GM18498 (cell line): Measurements from ENCODE around the gene MBOAT1.

Experiments
- ATAC-seq: cut with Tn5 transposase; IDR thresholded peaks from one replicate; pipeline ENCODE4 v1.9.1; 2021; ENCODE audit warnings: mild to moderate bottlenecking, moderate library complexity; ENCODE audit not compliant: unreplicated experiment

The MBOAT1 gene

GRCh38 chr6:20234136-20234535 is 21.9 kb upstream of the MBOAT1 start:
- ATAC-seq, result no peak

DNA sequence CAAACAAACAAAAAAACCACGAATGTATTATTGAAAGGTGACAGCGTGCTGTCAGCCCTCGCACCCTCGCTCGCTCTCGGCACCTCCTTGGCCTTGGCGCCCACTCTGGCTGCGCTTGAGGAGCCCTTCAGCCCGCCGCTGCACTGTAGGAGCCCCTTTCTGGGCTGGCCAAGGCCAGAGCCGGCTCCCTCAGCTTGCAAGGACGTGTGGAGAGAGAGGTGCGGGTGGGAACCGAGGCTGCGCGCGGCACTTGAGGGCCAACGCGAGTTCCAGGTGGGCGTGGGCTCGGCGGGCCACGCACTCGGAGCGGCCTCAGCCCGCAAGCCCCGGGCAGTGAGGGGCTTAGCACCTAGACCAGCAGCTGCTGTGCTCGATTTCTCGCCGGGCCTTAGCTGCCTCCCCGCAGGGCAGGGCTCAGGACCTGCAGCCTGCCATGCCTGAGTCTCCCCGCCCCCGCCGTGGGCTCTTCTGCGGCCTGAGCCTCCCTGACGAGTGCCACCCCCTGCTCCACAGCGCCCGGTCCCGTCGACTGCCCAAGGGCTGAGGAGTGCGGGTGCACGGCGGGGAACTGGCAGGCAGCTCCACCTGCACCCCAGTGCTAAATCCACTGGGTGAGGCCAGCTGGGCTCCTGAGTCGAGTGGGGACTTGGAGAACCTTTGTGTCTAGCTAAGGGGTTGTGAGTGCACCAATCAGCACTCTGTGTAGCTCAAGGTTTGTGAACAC is 20.9 kb upstream of the MBOAT1 start:
- no peak for ATAC-seq

GRCh38 chr6:20232188-20232587 is 19.9 kb upstream of the MBOAT1 start:
- ATAC-seq, result no peak

DNA sequence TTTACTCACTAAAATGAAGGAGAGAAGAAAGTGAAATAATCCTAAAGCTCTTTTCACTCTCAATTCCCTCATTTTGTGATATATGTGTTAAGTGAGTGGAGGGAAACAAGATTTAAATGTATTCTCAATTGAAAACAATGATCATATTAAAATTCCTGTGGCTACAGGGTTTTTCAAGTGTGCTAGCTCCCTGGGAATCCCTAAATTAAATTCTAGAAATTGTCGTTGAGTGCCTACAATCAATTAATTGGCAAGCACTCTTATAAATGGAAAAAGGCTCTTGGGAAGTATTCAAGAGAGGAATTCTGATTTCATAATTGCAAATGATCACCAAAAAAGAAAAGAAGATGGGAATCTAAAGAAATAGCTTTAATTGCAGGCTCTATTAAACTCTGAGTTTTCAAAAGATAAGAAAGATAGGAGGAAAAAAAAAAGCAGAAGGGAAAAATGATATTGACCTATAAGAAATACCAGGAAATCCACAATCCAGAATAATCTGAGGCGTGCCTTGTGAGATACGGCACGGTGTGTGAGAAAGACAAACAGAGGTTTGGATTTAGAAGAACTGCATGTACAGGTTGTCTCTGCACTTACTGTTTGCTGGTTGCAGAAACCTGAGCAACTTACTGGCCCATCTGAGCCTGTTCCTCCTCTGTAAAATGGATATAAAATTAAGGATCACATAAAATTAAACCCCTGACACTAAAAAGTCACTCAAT is 18.3 kb upstream of the MBOAT1 start:
- no peak for ATAC-seq

DNA sequence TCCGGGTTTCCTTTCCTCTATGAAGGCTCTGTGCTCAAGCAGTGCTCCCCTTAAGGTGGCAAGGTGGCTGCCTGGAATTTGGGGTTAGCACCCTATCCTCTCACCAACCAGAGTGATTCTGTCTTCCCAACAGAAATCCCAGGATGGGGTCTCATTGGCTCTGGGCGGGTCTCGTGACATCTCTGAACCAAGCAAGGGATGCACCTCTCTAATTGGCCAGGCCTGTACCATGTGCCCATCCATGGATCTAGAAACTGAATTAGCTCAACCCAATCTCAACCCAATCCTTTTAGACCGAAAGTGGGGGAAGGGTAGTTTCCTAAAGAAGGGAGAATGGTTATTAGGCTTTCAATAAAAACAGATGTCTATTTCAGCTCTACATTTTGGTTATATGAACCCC is 17.6 kb upstream of the MBOAT1 start:
- ATAC-seq, result no peak

- ATAC-seq, result no peak
Observed at GRCh38 chr6:20227350-20227749, 15.1 kb upstream of the MBOAT1 start.

DNA sequence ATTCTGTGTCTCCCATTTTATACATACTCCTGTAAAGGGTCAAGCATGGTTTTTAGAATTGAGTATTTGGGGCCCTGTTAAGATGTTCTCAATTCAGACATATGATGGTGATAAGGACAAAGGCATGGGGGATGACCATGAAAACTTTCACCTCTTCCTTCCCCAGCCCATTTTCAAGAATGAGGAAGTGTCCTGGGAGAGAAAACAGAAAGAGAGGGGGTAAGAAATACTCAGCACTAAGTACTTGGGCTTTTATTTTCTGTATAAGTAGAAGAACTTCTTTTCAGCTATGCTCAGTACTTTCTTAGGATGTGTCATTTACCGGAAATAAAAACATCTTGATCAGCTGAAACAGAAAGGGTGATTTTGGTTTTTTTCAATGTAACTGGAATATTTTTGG is 10.9 kb upstream of the MBOAT1 start:
- ATAC-seq, result no peak

- no peak for ATAC-seq
Observed at GRCh38 chr6:20221421-20221820, 9.2 kb upstream of the MBOAT1 start.

- ATAC-seq, result no peak
Observed at GRCh38 chr6:20220359-20220758, 8.1 kb upstream of the MBOAT1 start.

DNA sequence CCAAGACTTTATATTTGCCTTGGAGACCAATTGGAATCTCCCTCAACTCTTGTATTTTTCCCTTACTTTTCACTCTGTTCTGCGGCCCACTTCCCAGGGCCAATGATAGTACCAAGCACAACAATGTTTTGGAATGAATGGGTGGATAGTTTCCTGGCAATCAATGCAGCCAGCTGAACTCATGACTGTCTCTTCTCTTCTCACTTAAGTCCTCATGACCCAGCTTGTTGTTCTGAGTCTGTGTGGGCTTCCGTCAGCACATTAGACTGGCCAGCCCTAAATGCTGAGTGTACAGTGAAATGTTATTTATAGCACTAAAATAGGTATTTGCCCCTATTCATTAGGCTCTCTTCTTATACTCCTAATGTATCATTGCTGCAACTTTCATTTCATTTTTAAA is 5.6 kb upstream of the MBOAT1 start:
- no peak for ATAC-seq

DNA sequence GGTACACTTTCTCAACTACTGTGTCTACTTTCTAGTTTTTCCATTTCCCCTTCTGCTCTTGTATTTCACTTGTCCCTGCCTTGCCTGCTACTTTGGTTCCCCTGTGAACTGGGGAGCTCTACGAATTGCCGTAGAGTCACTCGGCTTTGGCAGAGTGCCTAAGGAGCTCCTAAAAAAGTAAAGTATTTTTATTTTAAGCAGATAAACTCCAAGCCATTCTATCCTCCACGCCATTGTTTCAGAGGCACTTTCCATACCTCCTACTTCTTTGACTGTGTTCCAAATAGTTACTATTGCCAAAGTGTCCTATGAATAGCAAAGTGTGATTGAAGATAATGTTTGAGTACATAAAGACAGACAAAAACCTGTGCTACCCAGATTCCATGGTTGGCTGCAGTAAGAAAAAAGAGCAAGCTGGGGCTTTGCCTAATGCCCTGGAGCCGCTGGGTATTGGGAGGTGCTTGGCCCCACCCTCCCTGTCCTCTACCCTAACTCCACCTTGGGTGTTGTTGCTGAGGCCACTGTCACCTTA is 5.1 kb upstream of the MBOAT1 start:
- no peak for ATAC-seq

GRCh38 chr6:20215310-20215709 is 3.0 kb upstream of the MBOAT1 start:
- ATAC-seq, result no peak

GRCh38 chr6:20213271-20213798 is 1.1 kb upstream of the MBOAT1 start:
- ATAC-seq, result no peak

DNA sequence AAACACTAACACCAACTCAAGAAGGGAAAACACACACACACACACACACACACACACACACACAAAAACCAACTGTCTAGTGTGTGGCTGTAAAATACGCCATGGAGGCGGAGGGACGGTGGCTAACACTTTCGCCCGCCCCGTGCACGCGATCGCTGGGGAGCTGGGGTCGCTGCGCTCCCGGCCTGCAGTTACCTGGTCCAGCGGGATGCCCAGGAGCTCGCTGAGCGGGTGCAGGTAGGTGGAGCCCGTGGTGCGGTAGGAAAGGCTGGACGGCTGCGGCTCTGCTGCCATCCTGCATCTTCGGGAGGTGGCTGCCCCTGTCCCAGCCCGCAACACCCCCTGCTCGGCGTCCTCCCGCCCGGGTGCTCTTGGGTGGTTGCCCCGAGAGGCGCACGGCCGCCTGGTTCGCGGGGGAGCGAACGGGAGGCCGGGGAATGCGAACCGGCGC is 303 bp downstream of the MBOAT1 start:
- ATAC-seq, result peak; percentile 32

DNA sequence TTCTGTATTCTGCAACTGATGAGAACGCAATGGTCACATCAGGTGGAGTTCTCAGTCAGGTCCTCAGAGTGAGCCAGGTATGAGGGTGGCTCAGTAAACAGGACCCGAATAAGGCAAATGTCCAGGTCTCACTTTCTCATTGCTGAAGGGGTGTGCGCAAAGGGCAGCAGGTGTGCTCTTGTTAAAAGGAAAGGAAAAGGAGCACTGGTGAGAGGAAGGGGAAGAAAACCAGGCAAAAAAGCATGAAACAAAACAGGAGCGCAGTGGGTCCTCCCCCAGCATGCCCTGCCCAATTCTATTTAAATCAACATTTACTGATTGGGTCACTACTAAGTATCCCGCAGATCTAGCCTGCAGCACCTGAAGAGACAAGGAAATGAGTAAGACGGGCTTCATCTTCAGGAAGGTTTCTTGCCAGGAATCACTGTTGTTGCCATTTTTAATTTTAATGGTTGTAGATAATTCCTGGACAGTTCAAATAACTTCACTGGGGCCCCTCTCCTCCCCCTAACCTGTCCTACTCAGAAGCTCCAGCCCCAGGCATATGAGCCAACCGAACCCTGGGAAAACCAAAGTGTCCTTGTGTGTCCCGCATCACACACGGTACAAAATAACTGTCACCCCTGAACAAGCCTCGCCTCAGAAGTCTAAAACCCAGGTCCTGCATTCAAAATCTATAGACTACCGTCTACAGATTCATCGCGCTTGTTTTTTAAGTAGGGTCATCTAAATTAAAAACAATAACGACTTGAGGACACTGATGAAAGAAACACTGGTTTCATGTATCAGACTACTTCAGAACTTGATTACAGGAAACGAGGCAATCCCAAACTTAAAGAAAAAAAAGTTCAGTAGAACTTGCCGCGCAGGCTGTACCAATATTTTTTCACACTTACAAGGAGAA is 980 bp downstream of the MBOAT1 start:
- peak; percentile 20 for ATAC-seq

DNA sequence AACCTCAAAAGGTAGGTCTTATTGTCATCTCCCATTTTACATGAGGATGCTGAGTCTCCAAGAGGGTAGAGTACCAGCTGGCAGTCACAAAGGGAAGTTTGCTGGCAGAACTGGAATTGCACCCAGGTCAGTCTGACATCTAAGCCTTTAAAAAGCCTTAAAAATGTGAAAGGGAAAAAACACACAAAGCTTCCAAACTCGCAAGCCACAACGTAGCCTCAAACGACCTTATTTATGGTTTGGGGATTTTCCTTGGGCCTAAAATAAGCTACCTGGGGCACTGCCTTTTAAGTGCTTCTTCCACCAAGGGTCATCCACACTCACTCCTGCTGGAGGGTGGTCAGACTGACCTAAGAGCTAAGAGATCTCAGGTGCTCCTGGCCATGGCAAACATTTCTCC is 2.1 kb downstream of the MBOAT1 start:
- no peak for ATAC-seq

- no peak for ATAC-seq
Observed at GRCh38 chr6:20208687-20209378, 3.4 kb downstream of the MBOAT1 start.

DNA sequence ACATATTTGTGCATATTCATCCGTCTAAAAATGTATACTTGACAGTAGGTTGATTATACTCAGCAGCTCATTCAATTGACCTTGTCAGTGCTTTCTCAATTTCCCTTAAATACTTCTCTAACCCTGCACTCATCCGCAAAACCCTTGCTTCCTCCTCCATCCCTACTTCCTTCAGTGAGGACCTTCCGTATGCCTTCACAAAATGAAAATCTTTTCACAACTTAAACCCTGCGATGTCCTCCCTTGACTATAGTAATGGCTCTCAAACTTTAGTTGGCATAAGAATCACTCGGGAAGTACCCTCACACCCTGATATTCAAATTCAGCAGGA is 5.2 kb downstream of the MBOAT1 start:
- ATAC-seq, result no peak

DNA sequence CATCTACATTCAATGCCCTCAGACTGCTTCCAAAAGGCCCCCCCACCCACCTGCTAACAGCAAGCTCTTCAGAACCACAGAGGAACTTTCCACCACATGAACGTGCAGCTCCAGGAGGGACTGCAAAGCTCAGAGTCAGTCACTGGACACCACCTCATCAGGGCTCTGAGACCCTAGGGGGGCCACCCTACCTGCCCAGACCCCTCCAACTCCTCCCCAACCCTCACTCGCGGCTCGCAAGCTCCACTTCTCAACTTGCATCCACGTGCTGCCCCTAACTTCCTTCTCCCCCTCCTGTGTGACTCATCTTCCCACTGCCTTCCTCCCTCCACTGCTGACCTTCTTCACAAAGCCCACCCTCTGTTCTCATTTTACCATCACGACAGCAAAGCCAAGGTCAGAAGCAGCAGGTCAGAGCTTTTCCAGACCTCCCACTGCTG is 6.5 kb downstream of the MBOAT1 start:
- no peak for ATAC-seq

GRCh38 chr6:20204512-20204894 is 7.8 kb downstream of the MBOAT1 start:
- ATAC-seq, result no peak
